ENCODE measurements around the gene HSPA1A.

HSPA1A gene

GRCh38 chr6:31769684-31770371 lies 45.5 kb upstream of the HSPA1A start:
- Histone ChIP-seq H3K4me3 (ENCODE audit: low read depth, low read length) (no peak overlapping the region), H3K9me3 (ENCODE audit: control insufficient read depth, insufficient read depth, low read depth, low read length) (no peaks in the 10 kb centered on the region), H3K36me3 (ENCODE audit: control insufficient read depth in 2 of 2, insufficient read depth in 1 of 2, low read length in 2 of 2) (peaks cover 0 to 1% of the 10 kb centered on the region in 2 experiments; a peak in 1 of 3 replicates), H3K27ac (ENCODE audit: extremely low read depth, low read depth, low read length) (no peak overlapping the region), H3K4me1 (ENCODE audit: control insufficient read depth, insufficient read depth, low read length) (no peaks in the 10 kb centered on the region)
- ChIA-PET CTCF (interaction anchor here (0.6 to 2.6 kb wide), 51 partner anchors 10 to 1493 kb away, joined by 3 to 50 read pairs (median 5); partner anchors contain the start of genes C6orf47, CLIC1, DDAH2 and GPANK1), POLR2A (interaction anchor here (0.6 to 7.2 kb wide), 25 partner anchors 13 to 228 kb away, joined by 3 to 48 read pairs (median 3); partner anchors contain the start of genes CLIC1, CSNK2B, DDX39B and HSPA1B)
- no peak for TF ChIP-seq ZBTB48 (tag by site-specific recombination; IDR thresholded peaks at IDR 0.05)
- TF ChIP-seq ZBTB17 (tag by site-specific recombination; IDR thresholded peaks at IDR 0.05) = peak; percentile 56; the same call in 1 of the 2 replicates
- 0 out of 2 replicates have a peak, but pooled peaks have one; percentile 19 for TF ChIP-seq REPIN1 (tag by site-specific recombination; IDR thresholded peaks at IDR 0.05; ENCODE audit: low read depth)
- peak; percentile 65 for TF ChIP-seq KLF1 (tag by site-specific recombination; IDR thresholded peaks at IDR 0.05)
- TF ChIP-seq SP3 (tag by site-specific recombination; IDR thresholded peaks at IDR 0.05) = peak; percentile 42; the same call in 1 of the 2 replicates
- TF ChIP-seq SP7 (tag by site-specific recombination; IDR thresholded peaks at IDR 0.05) = peak; percentile 51
- peak; percentile 45; the same call in 1 of the 2 replicates for TF ChIP-seq KLF17 (tag by site-specific recombination; IDR thresholded peaks at IDR 0.05)
- TF ChIP-seq ZFP69B (tag by site-specific recombination; IDR thresholded peaks at IDR 0.05) = 0 out of 2 replicates have a peak, but pooled peaks have one; percentile 32
- TF ChIP-seq KLF16 (tag by site-specific recombination; IDR thresholded peaks at IDR 0.05) = peak; percentile 60
- 0 out of 2 replicates have a peak, but pooled peaks have one; percentile 49 for TF ChIP-seq ZEB2 (tag by site-specific recombination; IDR thresholded peaks at IDR 0.05)
- 0 out of 2 replicates have a peak, but pooled peaks have one; percentile 31 for TF ChIP-seq ZNF692 (tag by site-specific recombination; IDR thresholded peaks at IDR 0.05)
- TF ChIP-seq GLIS1 (tag by site-specific recombination; IDR thresholded peaks at IDR 0.05) = peak; percentile 51
- TF ChIP-seq ZBTB10 (tag by site-specific recombination; IDR thresholded peaks at IDR 0.05) = peak; percentile 73
- peak; percentile 93 for TF ChIP-seq CTCF (tag by site-specific recombination; IDR thresholded peaks at IDR 0.05)
- peak; percentile 74 for TF ChIP-seq PATZ1 (tag by site-specific recombination; IDR thresholded peaks at IDR 0.05)
- peak; percentile 76 for TF ChIP-seq ZNF341 (tag by site-specific recombination; IDR thresholded peaks at IDR 0.05; ENCODE audit: low read depth)
- TF ChIP-seq ZNF654 (tag by site-specific recombination; IDR thresholded peaks at IDR 0.05; ENCODE audit: low read depth) = peak; percentile 62
- TF ChIP-seq ZNF366 (tag by site-specific recombination; conservative IDR thresholded peaks at IDR 0.05) = no peak
- TF ChIP-seq SETDB1 (IDR thresholded peaks at IDR 0.05; ENCODE audit: insufficient read length, low read length) = no peak
- TF ChIP-seq ZNF623 (tag by site-specific recombination; IDR thresholded peaks at IDR 0.05) = no peak
- TF ChIP-seq ZNF155 (tag by site-specific recombination; IDR thresholded peaks at IDR 0.05) = no peak
- peak; percentile 45; the same call in 1 of the 2 replicates for TF ChIP-seq ZNF2 (tag by site-specific recombination; IDR thresholded peaks at IDR 0.05)
- TF ChIP-seq ZNF157 (tag by site-specific recombination; IDR thresholded peaks at IDR 0.05) = no peak
- TF ChIP-seq ZBTB8A (tag by site-specific recombination; IDR thresholded peaks at IDR 0.05) = 0 out of 2 replicates have a peak, but pooled peaks have one; percentile 36
- TF ChIP-seq SCRT2 (tag by site-specific recombination; IDR thresholded peaks at IDR 0.05) = peak; percentile 23; the same call in 1 of the 2 replicates
- TF ChIP-seq ZIC2 (tag by site-specific recombination; IDR thresholded peaks at IDR 0.05) = 0 out of 2 replicates have a peak, but pooled peaks have one; percentile 43

Data from HEK293 (cell line).